HG03442 (cell line): ENCODE results near the gene ADSS1.

Experiments
- ATAC-seq: cut with Tn5 transposase; IDR thresholded peaks from one replicate; pipeline ENCODE4 v1.9.1; 2021; ENCODE audit warnings: mild to moderate bottlenecking, moderate library complexity; ENCODE audit not compliant: unreplicated experiment

ADSS1 gene

GRCh38 chr14:104791425-104791824, 67.4 kb downstream of the ADSS1 start:
- ATAC-seq, result no peak

- no peak for ATAC-seq
Observed at GRCh38 chr14:104792101-104792884, 68.3 kb downstream of the ADSS1 start.

GRCh38 chr14:104792945-104793702, 69.1 kb downstream of the ADSS1 start:
- ATAC-seq, result no peak

GRCh38 chr14:104793703-104793959, 69.6 kb downstream of the ADSS1 start:
- no peak for ATAC-seq

GRCh38 chr14:104794099-104794498, 70.1 kb downstream of the ADSS1 start:
- no peak for ATAC-seq

- peak; percentile 3 for ATAC-seq
Observed at GRCh38 chr14:104794631-104794992, 70.6 kb downstream of the ADSS1 start.

- ATAC-seq, result peak; percentile 21
Observed at GRCh38 chr14:104794993-104795780, 71.2 kb downstream of the ADSS1 start, which contains the start of gene AKT1. Gene AKT1, minus strand, starts transcription at chr14:104795748. Its CDS starts 3,105 bp downstream, at chr14:104792643.

GRCh38 chr14:104795781-104796686, 72.0 kb downstream of the ADSS1 start:
- peak; percentile 29 for ATAC-seq

- ATAC-seq, result no peak
Observed at GRCh38 chr14:104796687-104797081, 72.7 kb downstream of the ADSS1 start.
